ENCODE measurements around the gene PCYT2. TPM values are rescaled to one million over a fixed set of nuclear protein-coding genes. Genes with fewer than 3 reads are reported as not detected.
A peak's percentile ranks its signal among the peaks of the same experiment; 100 is the strongest.

PCYT2 gene
- total RNA-seq, result 10 to 100 TPM; 13.6 to 81.9 TPM

DNA sequence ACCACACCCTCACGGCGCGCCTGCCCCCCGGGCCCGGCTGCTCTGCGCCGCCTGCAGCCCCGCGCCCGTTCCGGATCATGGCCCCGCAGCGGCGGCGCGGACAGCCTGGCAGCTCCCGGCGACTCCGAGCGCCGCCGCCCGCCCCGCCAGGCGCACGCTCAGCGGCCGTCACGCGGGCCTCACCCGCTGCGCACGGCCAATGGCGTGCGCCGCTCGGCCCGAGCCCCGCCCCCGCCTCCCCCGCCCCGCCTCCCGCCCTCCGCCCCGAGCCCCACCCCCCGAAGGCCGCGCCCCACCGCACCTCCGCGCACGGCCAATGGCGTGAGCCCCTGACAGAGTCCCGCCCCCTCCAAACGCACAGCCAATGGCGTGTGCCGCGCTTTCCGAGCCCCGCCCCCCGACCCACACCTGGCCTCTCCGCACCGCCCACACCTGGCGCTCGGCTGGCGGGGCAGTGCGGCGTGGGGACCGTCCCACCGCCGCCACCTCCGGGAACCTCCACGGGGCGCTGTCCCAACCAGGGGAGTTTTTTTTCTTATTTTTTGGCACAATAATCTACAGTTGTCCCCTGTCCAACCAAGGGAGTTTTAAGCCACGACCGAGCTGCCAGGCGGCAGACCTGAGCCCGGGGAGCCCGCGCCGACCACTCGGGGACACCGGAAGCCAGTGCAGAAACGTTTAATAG lies at the start of gene PCYT2:
PCYT2 (minus strand) TSS at position 123 of the 685 bp plus-strand sequence; CDS start at position 79, 44 bp downstream.
- Histone ChIP-seq H3K36me3 (peaks cover 28% of the 10 kb centered on the region), H3K4me1 (ENCODE audit: control insufficient read depth in 1 of 2, low read depth in 2 of 2) (peaks cover 6 to 14% of the 10 kb centered on the region in 2 donors), H3K27ac (peak within 1 kb of the TSS; percentile 66 to 85), H3K9me3 (no peaks in the 10 kb centered on the region), H3K27me3 (replicated peaks; ENCODE audit: insufficient read depth) (no peaks in the 10 kb centered on the region), H3K4me3 (peak within 1 kb of the TSS; percentile 81)
- ATAC-seq (ENCODE audit: insufficient number of reproducible peaks, low FRiP score, low read depth) (peak; percentile 86), DNase-seq (ENCODE audit: low spot score) (peak; percentile 53)
- TF ChIP-seq, protein P1, sequence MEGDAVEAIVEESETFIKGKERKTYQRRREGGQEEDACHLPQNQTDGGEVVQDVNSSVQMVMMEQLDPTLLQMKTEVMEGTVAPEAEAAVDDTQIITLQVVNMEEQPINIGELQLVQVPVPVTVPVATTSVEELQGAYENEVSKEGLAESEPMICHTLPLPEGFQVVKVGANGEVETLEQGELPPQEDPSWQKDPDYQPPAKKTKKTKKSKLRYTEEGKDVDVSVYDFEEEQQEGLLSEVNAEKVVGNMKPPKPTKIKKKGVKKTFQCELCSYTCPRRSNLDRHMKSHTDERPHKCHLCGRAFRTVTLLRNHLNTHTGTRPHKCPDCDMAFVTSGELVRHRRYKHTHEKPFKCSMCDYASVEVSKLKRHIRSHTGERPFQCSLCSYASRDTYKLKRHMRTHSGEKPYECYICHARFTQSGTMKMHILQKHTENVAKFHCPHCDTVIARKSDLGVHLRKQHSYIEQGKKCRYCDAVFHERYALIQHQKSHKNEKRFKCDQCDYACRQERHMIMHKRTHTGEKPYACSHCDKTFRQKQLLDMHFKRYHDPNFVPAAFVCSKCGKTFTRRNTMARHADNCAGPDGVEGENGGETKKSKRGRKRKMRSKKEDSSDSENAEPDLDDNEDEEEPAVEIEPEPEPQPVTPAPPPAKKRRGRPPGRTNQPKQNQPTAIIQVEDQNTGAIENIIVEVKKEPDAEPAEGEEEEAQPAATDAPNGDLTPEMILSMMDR (IDR thresholded peaks at IDR 0.05), result no peak

DNA sequence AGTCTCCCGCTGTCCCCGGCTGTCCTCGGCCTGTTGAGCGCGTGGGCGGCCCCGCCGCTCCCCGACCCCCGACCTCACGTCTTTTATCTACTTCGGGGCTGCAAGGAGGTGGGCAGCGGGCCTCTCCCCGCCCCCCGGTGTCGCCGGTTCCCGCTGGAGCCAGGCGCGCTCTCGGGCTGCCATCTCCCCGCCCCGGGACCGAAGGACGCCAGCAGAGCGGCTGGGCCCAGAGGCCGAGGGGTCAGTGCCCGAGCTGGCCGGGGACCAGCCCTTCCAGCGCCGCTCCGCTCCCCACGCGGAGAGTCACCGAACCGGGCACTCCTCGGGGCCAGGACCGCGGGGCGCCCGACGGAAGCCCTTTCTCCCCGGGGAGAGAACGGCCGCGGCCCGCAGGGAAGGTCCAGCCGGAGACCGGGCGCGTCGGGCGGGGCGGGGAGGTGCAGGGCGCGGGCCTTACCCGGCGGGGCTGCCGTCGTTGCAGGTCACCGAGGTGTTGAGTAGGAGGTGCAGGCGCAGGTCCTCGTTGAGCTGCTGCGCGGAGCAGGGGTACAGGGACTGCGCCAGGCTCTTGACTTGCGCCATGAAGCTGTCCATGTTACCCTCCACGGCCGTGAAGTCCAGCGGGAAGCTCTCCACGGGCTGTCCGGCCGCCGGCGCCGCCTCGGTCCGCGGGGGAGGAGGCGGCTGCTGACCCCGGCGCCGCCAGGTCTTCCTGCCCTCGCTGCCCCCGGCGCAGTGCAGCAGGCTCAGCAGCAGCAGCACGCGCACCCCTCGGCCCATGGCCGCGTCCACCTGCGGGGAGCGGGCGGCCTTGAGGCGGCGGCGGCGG lies 49.1 kb upstream of the PCYT2 start:
- TF ChIP-seq, protein P1 (IDR thresholded peaks at IDR 0.05), result no peak
- Histone ChIP-seq H3K9me3 (no peaks in the 10 kb centered on the region), H3K4me3 (peak overlapping the region; percentile 69), H3K36me3 (no peaks in the 10 kb centered on the region), H3K27me3 (replicated peaks; ENCODE audit: insufficient read depth) (peaks cover 17% of the 10 kb centered on the region), H3K4me1 (ENCODE audit: control insufficient read depth in 1 of 2, low read depth in 2 of 2) (peaks cover 5 to 20% of the 10 kb centered on the region in 2 donors), H3K27ac (no peak overlapping the region)
- ATAC-seq (ENCODE audit: insufficient number of reproducible peaks, low FRiP score, low read depth) (no peak), DNase-seq (ENCODE audit: low spot score) (no peak)

DNA sequence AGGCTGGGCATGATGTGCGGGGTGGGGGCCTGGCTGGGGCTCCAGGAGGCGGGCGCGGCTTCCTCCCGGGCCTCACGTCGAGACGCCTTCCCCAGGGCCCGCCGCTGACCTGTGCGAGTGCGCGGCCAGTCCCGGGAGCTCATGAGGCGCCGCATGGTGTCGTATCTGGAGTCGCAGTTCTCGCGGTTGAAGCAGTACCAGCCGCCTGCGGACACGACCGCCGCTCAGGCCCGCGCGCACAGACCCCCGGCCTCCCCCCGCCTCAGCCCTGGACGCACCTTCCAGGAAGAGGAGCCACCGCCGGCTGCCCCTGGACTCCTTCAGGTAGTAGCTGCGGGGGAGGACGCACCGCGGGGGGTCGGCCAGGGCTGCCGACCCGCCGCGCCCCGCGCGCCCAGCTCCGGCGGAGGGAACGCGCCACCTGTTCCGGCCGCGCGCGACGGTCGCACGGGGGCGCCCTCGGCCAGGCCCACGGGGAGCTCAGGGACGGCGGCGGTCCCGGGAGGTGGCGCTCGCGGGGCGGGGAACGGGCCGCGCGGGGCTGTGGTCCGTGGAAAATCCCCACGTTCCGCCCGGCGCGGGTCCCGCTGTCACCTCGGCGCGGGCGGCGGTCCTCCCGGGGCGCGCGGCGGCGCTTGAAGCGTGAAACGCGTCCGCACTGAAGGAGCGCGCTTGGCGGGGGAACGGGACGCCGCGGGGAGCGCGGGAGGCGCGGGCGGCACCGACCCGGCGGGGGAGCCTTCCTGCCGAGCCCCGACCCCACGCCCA lies 48.3 kb upstream of the PCYT2 start:
- peak overlapping the region; percentile 69 for H3K4me3 ChIP-seq
- peaks cover 17% of the 10 kb centered on the region for H3K27me3 ChIP-seq (replicated peaks; ENCODE audit: insufficient read depth)
- DNase-seq (ENCODE audit: low spot score) (no peak), ATAC-seq (ENCODE audit: insufficient number of reproducible peaks, low FRiP score, low read depth) (peak; percentile 53)
- H3K9me3 ChIP-seq, result no peaks in the 10 kb centered on the region
- H3K4me1 ChIP-seq (ENCODE audit: control insufficient read depth in 1 of 2, low read depth in 2 of 2), result peaks cover 5 to 20% of the 10 kb centered on the region in 2 donors
- H3K36me3 ChIP-seq, result no peaks in the 10 kb centered on the region
- TF ChIP-seq, protein P1 (IDR thresholded peaks at IDR 0.05), result peak; percentile 55
- no peak overlapping the region for H3K27ac ChIP-seq

DNA sequence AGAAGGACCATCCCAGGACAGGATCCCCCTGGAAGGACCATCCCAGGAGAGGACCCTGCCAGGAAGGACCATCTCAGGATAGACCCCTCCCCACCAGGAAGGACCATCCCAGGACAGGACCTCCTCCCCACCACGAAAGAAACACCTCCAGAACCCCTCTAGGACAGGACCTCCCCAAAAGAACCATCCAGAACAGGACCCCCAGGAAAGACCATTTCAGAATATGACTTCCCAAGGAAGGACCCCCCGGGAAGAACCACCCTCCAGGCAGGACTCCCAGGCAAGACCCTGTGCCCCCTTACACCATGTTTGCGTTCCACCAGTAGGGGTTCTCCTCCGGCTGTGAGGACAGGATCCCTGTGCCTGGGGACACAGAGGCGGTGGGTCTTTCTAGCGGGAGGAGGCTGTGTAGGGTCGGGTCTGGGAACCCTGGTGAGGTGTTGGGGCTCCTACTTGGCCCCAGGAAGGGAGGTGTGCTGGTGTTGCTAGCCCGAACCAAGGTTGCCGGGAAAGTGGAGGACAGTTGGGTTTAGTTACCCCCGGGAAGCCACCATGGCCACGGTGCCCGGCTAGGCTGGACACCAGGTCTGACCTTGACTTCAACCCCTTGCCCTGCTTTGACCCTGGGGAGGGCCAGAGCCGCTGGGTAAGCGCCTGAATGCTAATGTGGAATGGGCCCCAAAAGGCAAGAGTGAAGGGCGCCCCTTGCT lies 47.6 kb upstream of the PCYT2 start:
- TF ChIP-seq, protein P1 (IDR thresholded peaks at IDR 0.05), result no peak
- Histone ChIP-seq H3K36me3 (no peaks in the 10 kb centered on the region), H3K27me3 (replicated peaks; ENCODE audit: insufficient read depth) (peaks cover 17% of the 10 kb centered on the region), H3K27ac (no peak overlapping the region), H3K4me3 (peak overlapping the region; percentile 69), H3K9me3 (no peaks in the 10 kb centered on the region), H3K4me1 (ENCODE audit: control insufficient read depth in 1 of 2, low read depth in 2 of 2) (peaks cover 5 to 20% of the 10 kb centered on the region in 2 donors)
- ATAC-seq (ENCODE audit: insufficient number of reproducible peaks, low FRiP score, low read depth) (no peak), DNase-seq (ENCODE audit: low spot score) (no peak)

Data from thoracic aorta (tissue), 2 donors.